WTC11 (cell line): ENCODE results near the gene CNN1. TPM values are rescaled to one million over a fixed set of nuclear protein-coding genes. Genes with fewer than 3 reads are reported as not detected.

Source experiments
- ATAC-seq: fragments of 200-7000 bp; cut with Tn5 transposase; 2 replicates; pipeline ENCODE4 v1.10.0; 2021; ENCODE audit warnings: mild to moderate bottlenecking, moderate library complexity
- CTCF ChIA-PET: fragments of 300-600 bp; sonication (Branson Sonifier 250); formaldehyde crosslinking; loops from one replicate; lab custom pipeline; 2021; ENCODE audit warnings: antibody characterized with exemption; lab: Charles Lee
- POLR2A ChIA-PET: fragments of 350-600 bp; sonication (Branson Sonifier 250); formaldehyde crosslinking; loops from one replicate; lab custom pipeline; 2021; ENCODE audit warnings: antibody characterized with exemption; lab: Charles Lee
- DNase-seq: peaks from one replicate; pipeline ENCODE4 v3.0.0; 2021; ENCODE audit warnings: low spot score
- H3K27ac Mint-ChIP-seq: 2 replicates; pipeline ENCODE4 v1.8.0; 2021; ENCODE audit warnings: mixed read lengths
- H3K27me3 Mint-ChIP-seq: 2 replicates; pipeline ENCODE4 v1.8.0; 2021; ENCODE audit warnings: low read depth, mild to moderate bottlenecking, moderate library complexity, mixed read lengths
- H3K36me3 Mint-ChIP-seq: 2 replicates; pipeline ENCODE4 v1.8.0; 2021; ENCODE audit warnings: mixed read lengths
- H3K4me1 Mint-ChIP-seq: 2 replicates; pipeline ENCODE4 v1.8.0; 2022; ENCODE audit warnings: mixed read lengths
- H3K4me3 Mint-ChIP-seq: 2 replicates; pipeline ENCODE4 v1.8.0; 2021; ENCODE audit warnings: mild to moderate bottlenecking, moderate library complexity, mixed read lengths
- H3K9me3 Mint-ChIP-seq: 2 replicates; pipeline ENCODE4 v1.8.0; 2021; ENCODE audit warnings: mixed read lengths
- ATF6 ChIP-seq: sonication (generic); formaldehyde crosslinking; IDR thresholded peaks from 2 replicates; pipeline ENCODE4 v1.8.1; 2023; ENCODE audit warnings: mild to moderate bottlenecking, missing genetic modification reagents
- CTCF ChIP-seq: fragments of 200-600 bp; IDR thresholded peaks from 2 replicates; pipeline ENCODE4 v1.8.0; 2022; ENCODE audit warnings: antibody characterized with exemption
- EMX1 ChIP-seq: fragments of 250-450 bp; sonication (Bioruptor Pico); IDR thresholded peaks from 2 replicates; pipeline ENCODE4 v1.8.0; 2021; ENCODE audit warnings: mild to moderate bottlenecking
- GABPB1 ChIP-seq: sonication (generic); formaldehyde crosslinking; IDR thresholded peaks from 2 replicates; pipeline ENCODE4 v1.8.1; 2023; ENCODE audit warnings: mild to moderate bottlenecking, missing genetic modification reagents
- GTF2I ChIP-seq: fragments of 250-450 bp; sonication (Bioruptor Pico); conservative IDR thresholded peaks from 2 replicates; pipeline ENCODE4 v1.4.0; 2021; ENCODE audit warnings: mild to moderate bottlenecking
- KAT7 ChIP-seq: sonication (generic); formaldehyde crosslinking; IDR thresholded peaks from 2 replicates; pipeline ENCODE4 v1.8.1; 2023; ENCODE audit warnings: missing genetic modification reagents, mild to moderate bottlenecking, borderline replicate concordance
- NR3C1 ChIP-seq: sonication (generic); formaldehyde crosslinking; conservative IDR thresholded peaks from 2 replicates; pipeline ENCODE4 v1.8.1; 2023; ENCODE audit warnings: low read depth, mild to moderate bottlenecking, missing genetic modification reagents
- TCF7 ChIP-seq: sonication (generic); formaldehyde crosslinking; IDR thresholded peaks from 2 replicates; pipeline ENCODE4 v1.8.0; 2022; ENCODE audit warnings: mild to moderate bottlenecking, low read depth, missing genetic modification reagents, moderate library complexity
- USF1 ChIP-seq: sonication (generic); formaldehyde crosslinking; IDR thresholded peaks from 2 replicates; pipeline ENCODE4 v1.8.0; 2022; ENCODE audit warnings: mild to moderate bottlenecking, missing genetic modification reagents
- ZBTB21 ChIP-seq: sonication (generic); formaldehyde crosslinking; IDR thresholded peaks from 2 replicates; pipeline ENCODE4 v1.8.1; 2023; ENCODE audit warnings: mild to moderate bottlenecking, missing genetic modification reagents, borderline replicate concordance
- ZBTB43 ChIP-seq: sonication (generic); formaldehyde crosslinking; IDR thresholded peaks from 2 replicates; pipeline ENCODE4 v1.8.1; 2023; ENCODE audit warnings: mild to moderate bottlenecking, missing genetic modification reagents
- ZNF121 ChIP-seq: sonication (generic); formaldehyde crosslinking; IDR thresholded peaks from 2 replicates; pipeline ENCODE4 v1.8.0; 2023; ENCODE audit warnings: missing genetic modification reagents
- ZNF396 ChIP-seq: fragments of 250-450 bp; sonication (Bioruptor Pico); IDR thresholded peaks from 2 replicates; pipeline ENCODE4 v1.8.0; 2021; ENCODE audit warnings: mild to moderate bottlenecking, moderate library complexity, borderline replicate concordance
- ZNF532 ChIP-seq: fragments of 250-450 bp; sonication (Bioruptor Pico); IDR thresholded peaks from 2 replicates; pipeline ENCODE4 v1.9.0; 2021; ENCODE audit warnings: mild to moderate bottlenecking, borderline replicate concordance
- ZSCAN18 ChIP-seq: fragments of 250-450 bp; sonication (Bioruptor Pico); IDR thresholded peaks from 2 replicates; pipeline ENCODE4 v2.1.2; 2022; ENCODE audit warnings: mild to moderate bottlenecking, moderate library complexity
- total RNA-seq: library from RNA; stranded (reverse); gene quantifications from 3 replicates; pipeline ENCODE4 v1.2.3, GENCODE V29; 2021

CNN1 gene
- total RNA-seq, 1 experiment from 2014 or later, result 16.0 TPM

- H3K27ac Mint-ChIP-seq, result no peak overlapping the region
- ATAC-seq, result no peak
- CTCF ChIA-PET, result interaction anchor here (0.7 to 1.9 kb wide), 2 partner anchors 12 kb away, joined by 3 to 6 read pairs; no protein-coding TSS in a partner anchor
- TF ChIP-seq ZNF121 (no peak), NR3C1 (CRISPR knock-in tag) (no peak), CTCF (no peak), ZNF532 (no peak), GTF2I (CRISPR knock-in tag) (no peak), ZBTB43 (CRISPR knock-in tag) (no peak), USF1 (CRISPR knock-in tag) (no peak)
- TF ChIP-seq, all 79 proteins: peak for 0
- no peaks in the 10 kb centered on the region for H3K27me3 Mint-ChIP-seq
- peaks cover 11% of the 10 kb centered on the region for H3K36me3 Mint-ChIP-seq
- no peaks in the 10 kb centered on the region for H3K9me3 Mint-ChIP-seq
- H3K4me3 Mint-ChIP-seq, result no peak overlapping the region
- POLR2A ChIA-PET, result interaction anchor here (0.6 kb wide), 1 partner anchor 1266 kb away, joined by 3 read pairs; no protein-coding TSS in a partner anchor
- no peaks in the 10 kb centered on the region for H3K4me1 Mint-ChIP-seq
- no peak for DNase-seq
Measured at GRCh38 chr19:11494634-11495285, 43.9 kb upstream of the CNN1 start.

GRCh38 chr19:11495481-11495880 is 43.2 kb upstream of the CNN1 start:
- Mint-ChIP-seq H3K4me1 (no peaks in the 10 kb centered on the region), H3K36me3 (peaks cover 10% of the 10 kb centered on the region), H3K27ac (no peak overlapping the region), H3K4me3 (no peak overlapping the region), H3K27me3 (no peaks in the 10 kb centered on the region), H3K9me3 (no peaks in the 10 kb centered on the region)
- no peak for TF ChIP-seq TCF7 (CRISPR knock-in tag)
- TF ChIP-seq EMX1 (CRISPR knock-in tag), result no peak
- TF ChIP-seq ZBTB21, result no peak
- no peak for TF ChIP-seq ZSCAN18 (CRISPR knock-in tag)
- no peak for TF ChIP-seq ZNF396 (CRISPR knock-in tag)
- TF ChIP-seq ZNF121, result no peak
- TF ChIP-seq ATF6, result no peak
- TF ChIP-seq GABPB1 (CRISPR knock-in tag), result no peak
- TF ChIP-seq KAT7 (CRISPR knock-in tag), result no peak
- ChIA-PET CTCF (interaction anchor here (0.5 to 1.9 kb wide), 4 partner anchors 13 to 216 kb away, joined by 3 to 6 read pairs (median 4); no protein-coding TSS in a partner anchor), POLR2A (interaction anchor here (0.6 kb wide), 1 partner anchor 1265 kb away, joined by 3 read pairs; no protein-coding TSS in a partner anchor)
- ATAC-seq, result no peak
- DNase-seq, result no peak
